Measurements from ENCODE around the gene FBRS.

The FBRS gene

GRCh38 chr16:30655815-30656347 lies 2.4 kb upstream of the FBRS start:
- H3K27ac ChIP-seq: no peak overlapping the region
- peaks cover 20% of the 10 kb centered on the region for H3K4me1 ChIP-seq
- no peak overlapping the region for H3K9ac ChIP-seq
- no peak overlapping the region for H3K4me3 ChIP-seq (ENCODE audit: low read depth, low read length)
- H3K4me2 ChIP-seq (ENCODE audit: low read length): no peak overlapping the region
- H3K9me3 ChIP-seq (ENCODE audit: control insufficient read depth, low read length): no peaks in the 10 kb centered on the region
- no peaks in the 10 kb centered on the region for H3K27me3 ChIP-seq (ENCODE audit: control insufficient read depth, insufficient read depth, low read length)
- peaks cover 21% of the 10 kb centered on the region for H3K79me2 ChIP-seq
- no peaks in the 10 kb centered on the region for H3K36me3 ChIP-seq (ENCODE audit: control insufficient read depth, insufficient read depth, low read length)
- no peak overlapping the region for H2AFZ ChIP-seq
- TF ChIP-seq, protein P1, sequence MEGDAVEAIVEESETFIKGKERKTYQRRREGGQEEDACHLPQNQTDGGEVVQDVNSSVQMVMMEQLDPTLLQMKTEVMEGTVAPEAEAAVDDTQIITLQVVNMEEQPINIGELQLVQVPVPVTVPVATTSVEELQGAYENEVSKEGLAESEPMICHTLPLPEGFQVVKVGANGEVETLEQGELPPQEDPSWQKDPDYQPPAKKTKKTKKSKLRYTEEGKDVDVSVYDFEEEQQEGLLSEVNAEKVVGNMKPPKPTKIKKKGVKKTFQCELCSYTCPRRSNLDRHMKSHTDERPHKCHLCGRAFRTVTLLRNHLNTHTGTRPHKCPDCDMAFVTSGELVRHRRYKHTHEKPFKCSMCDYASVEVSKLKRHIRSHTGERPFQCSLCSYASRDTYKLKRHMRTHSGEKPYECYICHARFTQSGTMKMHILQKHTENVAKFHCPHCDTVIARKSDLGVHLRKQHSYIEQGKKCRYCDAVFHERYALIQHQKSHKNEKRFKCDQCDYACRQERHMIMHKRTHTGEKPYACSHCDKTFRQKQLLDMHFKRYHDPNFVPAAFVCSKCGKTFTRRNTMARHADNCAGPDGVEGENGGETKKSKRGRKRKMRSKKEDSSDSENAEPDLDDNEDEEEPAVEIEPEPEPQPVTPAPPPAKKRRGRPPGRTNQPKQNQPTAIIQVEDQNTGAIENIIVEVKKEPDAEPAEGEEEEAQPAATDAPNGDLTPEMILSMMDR (IDR thresholded peaks at IDR 0.05): no peak

GRCh38 chr16:30656388-30656787 lies 1.8 kb upstream of the FBRS start:
- peak overlapping the region; percentile 98 for H3K27ac ChIP-seq
- H3K9me3 ChIP-seq (ENCODE audit: control insufficient read depth, low read length): no peaks in the 10 kb centered on the region
- no peak overlapping the region for H2AFZ ChIP-seq
- H3K4me3 ChIP-seq (ENCODE audit: low read depth, low read length): no peak overlapping the region
- H3K27me3 ChIP-seq (ENCODE audit: control insufficient read depth, insufficient read depth, low read length): no peaks in the 10 kb centered on the region
- H3K4me1 ChIP-seq: peaks cover 20% of the 10 kb centered on the region
- H3K9ac ChIP-seq: no peak overlapping the region
- TF ChIP-seq, protein P1 (IDR thresholded peaks at IDR 0.05): no peak
- peaks cover 26% of the 10 kb centered on the region for H3K79me2 ChIP-seq
- H3K4me2 ChIP-seq (ENCODE audit: low read length): no peak overlapping the region
- H3K36me3 ChIP-seq (ENCODE audit: control insufficient read depth, insufficient read depth, low read length): no peaks in the 10 kb centered on the region

- Histone ChIP-seq H3K27me3 (ENCODE audit: control insufficient read depth, insufficient read depth, low read length) (no peaks in the 10 kb centered on the region), H3K27ac (peak overlapping the region; percentile 98), H2AFZ (peak overlapping the region; percentile 89), H3K9ac (peak overlapping the region; percentile 29), H3K4me2 (ENCODE audit: low read length) (peak overlapping the region; percentile 94), H3K9me3 (ENCODE audit: control insufficient read depth, low read length) (no peaks in the 10 kb centered on the region), H3K4me1 (peaks cover 20% of the 10 kb centered on the region), H3K4me3 (ENCODE audit: low read depth, low read length) (peak overlapping the region; percentile 77), H3K79me2 (peaks cover 31% of the 10 kb centered on the region), H3K36me3 (ENCODE audit: control insufficient read depth, insufficient read depth, low read length) (no peaks in the 10 kb centered on the region)
- TF ChIP-seq, protein P1 (IDR thresholded peaks at IDR 0.05): no peak
Measured at GRCh38 chr16:30656974-30657865, 1.0 kb upstream of the FBRS start.

DNA sequence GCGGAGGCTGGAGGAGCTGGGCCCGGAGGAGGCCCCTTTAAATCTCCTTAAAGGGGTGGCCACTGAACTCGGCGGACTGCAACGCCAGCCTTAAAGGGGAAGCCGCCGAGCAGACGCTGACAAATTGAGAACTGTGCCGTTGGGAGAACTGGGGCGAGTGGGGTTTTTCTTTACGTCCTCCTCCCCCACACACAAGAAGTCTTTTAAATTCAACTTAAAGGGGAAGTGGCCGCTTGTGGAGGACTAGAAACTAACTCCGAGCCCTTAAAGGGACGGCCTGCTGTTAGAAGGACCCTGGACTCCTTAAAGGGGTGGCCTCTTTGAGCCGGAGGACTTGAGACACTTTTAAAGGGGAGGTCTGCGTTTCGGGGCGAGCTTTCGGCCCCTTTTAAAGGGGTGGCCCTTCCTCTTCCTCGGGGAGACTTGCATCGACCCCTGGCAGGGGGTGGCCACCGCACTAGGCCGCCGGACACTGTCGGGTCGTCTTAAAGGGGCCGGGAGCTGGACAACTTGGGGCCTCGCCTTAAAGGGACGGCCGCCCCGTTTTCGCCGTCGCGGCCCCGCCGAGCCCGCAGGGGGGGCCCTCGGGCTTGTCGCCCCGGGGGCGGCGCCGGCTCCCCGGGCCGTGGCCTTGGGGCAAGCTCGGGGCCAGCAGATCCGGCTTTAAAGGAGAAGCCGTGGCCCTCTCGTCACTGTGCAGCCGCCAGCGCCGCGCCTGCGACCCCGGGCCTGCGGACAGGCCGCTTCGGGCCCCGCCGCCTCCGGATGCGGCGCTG lies 688 bp downstream of the FBRS start:
- peaks cover 19% of the 10 kb centered on the region for H3K4me1 ChIP-seq
- H3K79me2 ChIP-seq: peaks cover 36% of the 10 kb centered on the region
- peak overlapping the region; percentile 71 for H3K4me2 ChIP-seq (ENCODE audit: low read length)
- TF ChIP-seq, protein P1 (IDR thresholded peaks at IDR 0.05): no peak
- H3K27me3 ChIP-seq (ENCODE audit: control insufficient read depth, insufficient read depth, low read length): no peaks in the 10 kb centered on the region
- no peaks in the 10 kb centered on the region for H3K36me3 ChIP-seq (ENCODE audit: control insufficient read depth, insufficient read depth, low read length)
- H3K4me3 ChIP-seq (ENCODE audit: low read depth, low read length): peak overlapping the region; percentile 98
- peak overlapping the region; percentile 78 for H2AFZ ChIP-seq
- H3K27ac ChIP-seq: peak overlapping the region; percentile 98
- no peaks in the 10 kb centered on the region for H3K9me3 ChIP-seq (ENCODE audit: control insufficient read depth, low read length)
- peak overlapping the region; percentile 72 for H3K9ac ChIP-seq

Measured in parathyroid adenoma (tissue), 2 donors.